Natural killer cell (primary cell): ENCODE results near the gene TMEM131. TPM values are rescaled to one million over a fixed set of nuclear protein-coding genes. Genes with fewer than 3 reads are reported as not detected.
A peak's percentile ranks its signal among the peaks of the same experiment; 100 is the strongest.

Source experiments
- ATAC-seq, 3 donors: fragments of 150-1000 bp in 2 of 3; fragments of 200-7000 bp in 1 of 3; cut with Tn5 transposase; 1 replicate in 1 of 3; 2 replicates in 2 of 3; pipeline ENCODE4 v1.10.0; 2021; ENCODE audit warnings: mild to moderate bottlenecking in 2 of 3, moderate library complexity in 2 of 3
- DNase-seq, 2 donors: peaks; one replicate each; pipeline versions ENCODE4 v3.0.0 to v3.0.0-alpha.2; 2013 to 2021; ENCODE audit warnings: mixed read lengths in 1 of 2
- H3K27ac ChIP-seq: one replicate; pipeline ENCODE4 v1.5.1; 2013; ENCODE audit warnings: mild to moderate bottlenecking, low read length
- H3K27me3 ChIP-seq: one replicate; pipeline ENCODE4 v1.6.1; 2013; ENCODE audit warnings: low read length; ENCODE audit not compliant: control insufficient read depth, insufficient read depth
- H3K36me3 ChIP-seq: one replicate; pipeline ENCODE4 v1.6.1; 2013; ENCODE audit warnings: low read length; ENCODE audit not compliant: control insufficient read depth, insufficient read depth
- H3K4me1 ChIP-seq: one replicate; pipeline ENCODE4 v1.6.1; 2013; ENCODE audit warnings: low read length; ENCODE audit not compliant: control insufficient read depth, insufficient read depth
- H3K4me3 ChIP-seq: one replicate; pipeline ENCODE4 v1.5.1; 2013; ENCODE audit warnings: low read length
- H3K9me3 ChIP-seq: one replicate; pipeline ENCODE4 v1.6.1; 2013; ENCODE audit warnings: low read length; ENCODE audit not compliant: control insufficient read depth, insufficient read depth
- H3K27ac Mint-ChIP-seq, 2 donors: one replicate each; pipeline ENCODE4 v1.8.0; 2022; ENCODE audit warnings: mild to moderate bottlenecking in 2 of 2, mixed read lengths in 2 of 2, moderate library complexity in 1 of 2
- H3K27me3 Mint-ChIP-seq, 2 donors: one replicate each; pipeline ENCODE4 v1.8.0; 2022; ENCODE audit warnings: low read depth in 2 of 2, mixed read lengths in 2 of 2
- H3K36me3 Mint-ChIP-seq: one replicate; pipeline ENCODE4 v1.8.0; 2022; ENCODE audit warnings: mixed read lengths
- H3K4me1 Mint-ChIP-seq, 2 donors: one replicate each; pipeline ENCODE4 v1.8.0; 2022; ENCODE audit warnings: mixed read lengths in 2 of 2
- H3K4me3 Mint-ChIP-seq: one replicate; pipeline ENCODE4 v1.8.0; 2022; ENCODE audit warnings: mild to moderate bottlenecking, moderate library complexity, mixed read lengths
- H3K9me3 Mint-ChIP-seq, 2 donors: one replicate each; pipeline ENCODE4 v1.8.0; 2022; ENCODE audit warnings: mixed read lengths in 2 of 2
- CTCF ChIP-seq: fragments of 200-600 bp; IDR thresholded peaks from one replicate; pipeline ENCODE4 v1.8.0; 2022; ENCODE audit warnings: antibody characterized with exemption
- WGBS: methylation state at CpG from one replicate; pipeline ENCODE4 v1.1.7; 2013; ENCODE audit warnings: missing lambda C conversion rate; ENCODE audit not compliant: insufficient coverage; 5-methylcytosine and 5-hydroxymethylcytosine counted together
- intact Hi-C: fragments of 100-400 bp; cut with micrococcal nuclease; formaldehyde crosslinking; loops from one replicate; pipeline ENCODE4 v1.14.2; 2022
- total RNA-seq, 4 donors: library from RNA; stranded (reverse); fragments of 120-200 nt in 1 of 4; gene quantifications; one replicate each; pipeline versions ENCODE4 v1.2.3 to v1.2.4, GENCODE V29; 2013 to 2022

The TMEM131 gene
- total RNA-seq, 3 donors from 2014 or later (not counting 1 experiment from before 2014, with no cell fraction given), result 44.8 to 72.1 (median 67.1) TPM

- Histone ChIP-seq H3K9me3 (no peaks in the 10 kb centered on the region), H3K4me3 (no peak overlapping the region), H3K4me1 (peaks cover 23% of the 10 kb centered on the region), H3K27me3 (no peaks in the 10 kb centered on the region), H3K36me3 (peaks cover 24% of the 10 kb centered on the region), H3K27ac (no peak overlapping the region)
- 91% methylated on average over 4 of the region's 4 CpGs for whole genome bisulfite sequencing
- no peak for TF ChIP-seq CTCF
- intact Hi-C loops, result no loop called here
- Mint-ChIP-seq H3K27ac (no peak overlapping the region), H3K36me3 (peaks cover 7% of the 10 kb centered on the region), H3K4me3 (no peak overlapping the region), H3K9me3 (no peaks in the 10 kb centered on the region), H3K4me1 (peaks cover 26% of the 10 kb centered on the region in 2 donors), H3K27me3 (no peaks in the 10 kb centered on the region)
- no peak for ATAC-seq
- no peak for DNase-seq
These were observed 229.8 kb downstream of the TMEM131 start for GRCh38 chr2:97765933-97766332.

GRCh38 chr2:97764559-97765263, 231.0 kb downstream of the TMEM131 start:
- no peak for TF ChIP-seq CTCF
- H3K9me3 Mint-ChIP-seq, result no peaks in the 10 kb centered on the region
- H3K27ac ChIP-seq, result no peak overlapping the region
- H3K4me1 Mint-ChIP-seq, result peaks cover 37 to 38% of the 10 kb centered on the region in 2 donors
- H3K36me3 ChIP-seq, result peaks cover 31% of the 10 kb centered on the region
- DNase-seq, result no peak
- no peaks in the 10 kb centered on the region for H3K9me3 ChIP-seq
- no peaks in the 10 kb centered on the region for H3K27me3 Mint-ChIP-seq
- no peak overlapping the region for H3K4me3 Mint-ChIP-seq
- ATAC-seq, result no peak
- peaks cover 7% of the 10 kb centered on the region for H3K36me3 Mint-ChIP-seq
- no peaks in the 10 kb centered on the region for H3K27me3 ChIP-seq
- intact Hi-C loops, result no loop called here
- H3K27ac Mint-ChIP-seq, result no peak overlapping the region
- H3K4me3 ChIP-seq, result no peak overlapping the region
- WGBS, result 96% methylated on average over 11 of the region's 11 CpGs
- peaks cover 33% of the 10 kb centered on the region for H3K4me1 ChIP-seq

- no peaks in the 10 kb centered on the region for H3K27me3 ChIP-seq
- peak overlapping the region; percentile 11 for H3K27ac ChIP-seq
- peak overlapping the region; percentile 60 for H3K4me3 Mint-ChIP-seq
- DNase-seq (no peak), ATAC-seq (no peak)
- 83% methylated on average over 20 of the region's 20 CpGs for WGBS
- TF ChIP-seq CTCF, result no peak
- intact Hi-C loops, result no loop called here
- peaks cover 38% of the 10 kb centered on the region for H3K36me3 ChIP-seq
- H3K4me3 ChIP-seq, result no peak overlapping the region
- peaks cover 7% of the 10 kb centered on the region for H3K36me3 Mint-ChIP-seq
- no peaks in the 10 kb centered on the region for H3K9me3 Mint-ChIP-seq
- no peaks in the 10 kb centered on the region for H3K27me3 Mint-ChIP-seq
- peak overlapping the region; percentile 84 to 87 for H3K27ac Mint-ChIP-seq
- H3K4me1 ChIP-seq, result peaks cover 40% of the 10 kb centered on the region
- peaks cover 37 to 45% of the 10 kb centered on the region in 2 donors for H3K4me1 Mint-ChIP-seq
- H3K9me3 ChIP-seq, result no peaks in the 10 kb centered on the region
These were observed 232.4 kb downstream of the TMEM131 start for GRCh38 chr2:97763176-97763845.
